ENCODE measurements around the gene EXOC7.

EXOC7 gene

GRCh38 chr17:76102944-76103273, 678 bp downstream of the EXOC7 start:
- no peaks in the 10 kb centered on the region for H3K9me3 ChIP-seq (ENCODE audit: control extremely low read depth in 1 of 5, control insufficient read depth in 4 of 5, insufficient read depth in 2 of 5, low read depth in 1 of 5, low read length in 4 of 5)
- DNase-seq = no peak
- POLR2A ChIA-PET = interaction anchor here (0.8 kb wide), 1 partner anchor 30 kb away, joined by 3 read pairs; the partner anchor contains the start of gene SRP68
- CTCF ChIA-PET = interaction anchor here (0.8 to 2.2 kb wide), 5 partner anchors 11 to 162 kb away, joined by 3 to 8 read pairs (median 4); partner anchors contain the start of gene ZACN
- H3K36me3 ChIP-seq (ENCODE audit: control insufficient read depth in 4 of 4, insufficient read depth in 4 of 4, low read length in 3 of 4) = peaks cover 6 to 29% (median 20%) of the 10 kb centered on the region in 4 experiments
- H3K4me1 ChIP-seq (ENCODE audit: control extremely low read depth in 1 of 4, control insufficient read depth in 4 of 4, insufficient read depth in 4 of 4, low read length in 3 of 4) = peaks cover 4 to 33% (median 23%) of the 10 kb centered on the region in 4 experiments
- H3K4me3 ChIP-seq (ENCODE audit: control insufficient read depth in 1 of 7, extremely low read depth in 1 of 7, insufficient read depth in 4 of 7, low read depth in 2 of 7, low read length in 6 of 7) = peak overlapping the region; percentile 53 to 88 (median 79)
- no peaks in the 10 kb centered on the region for H3K27me3 ChIP-seq (replicated peaks in 2 of 5; ENCODE audit: control insufficient read depth in 4 of 5, insufficient read depth in 5 of 5, low read length in 4 of 5)
- 0% methylated on average over 4 of the region's 4 CpGs for WGBS (ENCODE audit: insufficient coverage)
- peak overlapping the region; percentile 66 to 86 for H3K27ac ChIP-seq (ENCODE audit: insufficient read depth in 1 of 2, low read depth in 1 of 2, low read length in 2 of 2, poor library complexity in 1 of 2, severe bottlenecking in 2 of 2)

- Histone ChIP-seq H3K27me3 (replicated peaks in 2 of 5; ENCODE audit: control insufficient read depth in 4 of 5, insufficient read depth in 5 of 5, low read length in 4 of 5) (no peaks in the 10 kb centered on the region), H3K36me3 (ENCODE audit: control insufficient read depth in 4 of 4, insufficient read depth in 4 of 4, low read length in 3 of 4) (peaks cover 12 to 73% (median 50%) of the 10 kb centered on the region in 4 experiments), H3K9me3 (ENCODE audit: control extremely low read depth in 1 of 5, control insufficient read depth in 4 of 5, insufficient read depth in 2 of 5, low read depth in 1 of 5, low read length in 4 of 5) (no peaks in the 10 kb centered on the region), H3K4me3 (ENCODE audit: control insufficient read depth in 1 of 7, extremely low read depth in 1 of 7, insufficient read depth in 4 of 7, low read depth in 2 of 7, low read length in 6 of 7) (no peak overlapping the region), H3K27ac (ENCODE audit: insufficient read depth in 1 of 2, low read depth in 1 of 2, low read length in 2 of 2, poor library complexity in 1 of 2, severe bottlenecking in 2 of 2) (no peak overlapping the region), H3K4me1 (ENCODE audit: control extremely low read depth in 1 of 4, control insufficient read depth in 4 of 4, insufficient read depth in 4 of 4, low read length in 3 of 4) (peaks cover 3 to 10% (median 8%) of the 10 kb centered on the region in 4 experiments)
- CTCF ChIA-PET = no interaction called here
- POLR2A ChIA-PET = interaction anchor here (0.6 kb wide), 1 partner anchor 205 kb away, joined by 3 read pairs; no protein-coding TSS in a partner anchor
- 97% methylated on average over 14 of the region's 19 CpGs for WGBS (ENCODE audit: insufficient coverage)
- DNase-seq = no peak
Observed at GRCh38 chr17:76097716-76098295, 5.8 kb downstream of the EXOC7 start.

GRCh38 chr17:76095943-76096342, 7.6 kb downstream of the EXOC7 start:
- Histone ChIP-seq H3K4me3 (ENCODE audit: control insufficient read depth in 1 of 7, extremely low read depth in 1 of 7, insufficient read depth in 4 of 7, low read depth in 2 of 7, low read length in 6 of 7) (no peak overlapping the region), H3K9me3 (ENCODE audit: control extremely low read depth in 1 of 5, control insufficient read depth in 4 of 5, insufficient read depth in 2 of 5, low read depth in 1 of 5, low read length in 4 of 5) (no peaks in the 10 kb centered on the region), H3K27ac (ENCODE audit: insufficient read depth in 1 of 2, low read depth in 1 of 2, low read length in 2 of 2, poor library complexity in 1 of 2, severe bottlenecking in 2 of 2) (no peak overlapping the region), H3K36me3 (ENCODE audit: control insufficient read depth in 4 of 4, insufficient read depth in 4 of 4, low read length in 3 of 4) (peaks cover 13 to 81% (median 49%) of the 10 kb centered on the region in 4 experiments), H3K27me3 (replicated peaks in 2 of 5; ENCODE audit: control insufficient read depth in 4 of 5, insufficient read depth in 5 of 5, low read length in 4 of 5) (no peaks in the 10 kb centered on the region), H3K4me1 (ENCODE audit: control extremely low read depth in 1 of 4, control insufficient read depth in 4 of 4, insufficient read depth in 4 of 4, low read length in 3 of 4) (peaks cover 0 to 4% (median 0%) of the 10 kb centered on the region in 4 experiments)
- CTCF ChIA-PET = interaction anchor here (1.0 to 2.0 kb wide), 4 partner anchors 16 to 93 kb away, joined by 3 to 7 read pairs (median 4); no protein-coding TSS in a partner anchor
- DNase-seq = no peak
- 98% methylated on average over 13 of the region's 13 CpGs for WGBS (ENCODE audit: insufficient coverage)
- POLR2A ChIA-PET = no interaction called here

- CTCF ChIA-PET = interaction anchor here (0.9 to 2.0 kb wide), 2 partner anchors 14 to 18 kb away, joined by 3 to 7 read pairs; no protein-coding TSS in a partner anchor
- no peaks in the 10 kb centered on the region for H3K27me3 ChIP-seq (replicated peaks in 2 of 5; ENCODE audit: control insufficient read depth in 4 of 5, insufficient read depth in 5 of 5, low read length in 4 of 5)
- peaks cover 9 to 84% (median 56%) of the 10 kb centered on the region in 4 experiments for H3K36me3 ChIP-seq (ENCODE audit: control insufficient read depth in 4 of 4, insufficient read depth in 4 of 4, low read length in 3 of 4)
- H3K4me3 ChIP-seq (ENCODE audit: control insufficient read depth in 1 of 7, extremely low read depth in 1 of 7, insufficient read depth in 4 of 7, low read depth in 2 of 7, low read length in 6 of 7) = no peak overlapping the region
- peaks cover 0 to 4% (median 0%) of the 10 kb centered on the region in 4 experiments for H3K4me1 ChIP-seq (ENCODE audit: control extremely low read depth in 1 of 4, control insufficient read depth in 4 of 4, insufficient read depth in 4 of 4, low read length in 3 of 4)
- DNase-seq = no peak
- 97% methylated on average over 9 of the region's 11 CpGs for WGBS (ENCODE audit: insufficient coverage)
- H3K27ac ChIP-seq (ENCODE audit: insufficient read depth in 1 of 2, low read depth in 1 of 2, low read length in 2 of 2, poor library complexity in 1 of 2, severe bottlenecking in 2 of 2) = no peak overlapping the region
- no peaks in the 10 kb centered on the region for H3K9me3 ChIP-seq (ENCODE audit: control extremely low read depth in 1 of 5, control insufficient read depth in 4 of 5, insufficient read depth in 2 of 5, low read depth in 1 of 5, low read length in 4 of 5)
- POLR2A ChIA-PET = no interaction called here
Observed at GRCh38 chr17:76094046-76094445, 9.5 kb downstream of the EXOC7 start.

GRCh38 chr17:76092526-76093413, 10.8 kb downstream of the EXOC7 start:
- CTCF ChIA-PET = interaction anchor here (0.8 to 1.6 kb wide), 4 partner anchors 10 to 206 kb away, joined by 3 to 4 read pairs (median 4); partner anchors contain the start of gene EXOC7
- DNase-seq = peak in 1 of 3 donors; percentile 17
- whole genome bisulfite sequencing (ENCODE audit: insufficient coverage) = 97% methylated on average over 14 of the region's 20 CpGs

GRCh38 chr17:76091526-76092286, 11.9 kb downstream of the EXOC7 start:
- CTCF ChIA-PET = interaction anchor here (0.8 to 1.6 kb wide), 3 partner anchors 9 to 207 kb away, joined by 3 to 4 read pairs (median 3); partner anchors contain the start of gene EXOC7
- DNase-seq = peak in 1 of 3 donors; percentile 44
- peaks cover 0 to 4% (median 0%) of the 10 kb centered on the region in 4 experiments for H3K4me1 ChIP-seq (ENCODE audit: control extremely low read depth in 1 of 4, control insufficient read depth in 4 of 4, insufficient read depth in 4 of 4, low read length in 3 of 4)
- H3K9me3 ChIP-seq (ENCODE audit: control extremely low read depth in 1 of 5, control insufficient read depth in 4 of 5, insufficient read depth in 2 of 5, low read depth in 1 of 5, low read length in 4 of 5) = no peaks in the 10 kb centered on the region
- H3K36me3 ChIP-seq (ENCODE audit: control insufficient read depth in 4 of 4, insufficient read depth in 4 of 4, low read length in 3 of 4) = peaks cover 13 to 94% (median 67%) of the 10 kb centered on the region in 4 experiments
- POLR2A ChIA-PET = interaction anchor here (0.6 kb wide), 1 partner anchor 14 kb away, joined by 3 read pairs; no protein-coding TSS in a partner anchor
- 75% methylated on average over 18 of the region's 23 CpGs for WGBS (ENCODE audit: insufficient coverage)
- no peaks in the 10 kb centered on the region for H3K27me3 ChIP-seq (replicated peaks in 2 of 5; ENCODE audit: control insufficient read depth in 4 of 5, insufficient read depth in 5 of 5, low read length in 4 of 5)
- H3K27ac ChIP-seq (ENCODE audit: insufficient read depth in 1 of 2, low read depth in 1 of 2, low read length in 2 of 2, poor library complexity in 1 of 2, severe bottlenecking in 2 of 2) = no peak overlapping the region
- no peak overlapping the region for H3K4me3 ChIP-seq (ENCODE audit: control insufficient read depth in 1 of 7, extremely low read depth in 1 of 7, insufficient read depth in 4 of 7, low read depth in 2 of 7, low read length in 6 of 7)

More at GRCh38 chr17:76092526-76093413, 10.8 kb downstream of the EXOC7 start:
- H3K4me3 ChIP-seq (ENCODE audit: control insufficient read depth in 1 of 7, extremely low read depth in 1 of 7, insufficient read depth in 4 of 7, low read depth in 2 of 7, low read length in 6 of 7) = no peak overlapping the region
- H3K27ac ChIP-seq (ENCODE audit: insufficient read depth in 1 of 2, low read depth in 1 of 2, low read length in 2 of 2, poor library complexity in 1 of 2, severe bottlenecking in 2 of 2) = no peak overlapping the region
- POLR2A ChIA-PET = interaction anchor here (0.6 kb wide), 1 partner anchor 96 kb away, joined by 3 read pairs; no protein-coding TSS in a partner anchor
- peaks cover 15 to 94% (median 62%) of the 10 kb centered on the region in 4 experiments for H3K36me3 ChIP-seq (ENCODE audit: control insufficient read depth in 4 of 4, insufficient read depth in 4 of 4, low read length in 3 of 4)
- peaks cover 0 to 4% (median 0%) of the 10 kb centered on the region in 4 experiments for H3K4me1 ChIP-seq (ENCODE audit: control extremely low read depth in 1 of 4, control insufficient read depth in 4 of 4, insufficient read depth in 4 of 4, low read length in 3 of 4)
- H3K27me3 ChIP-seq (replicated peaks in 2 of 5; ENCODE audit: control insufficient read depth in 4 of 5, insufficient read depth in 5 of 5, low read length in 4 of 5) = no peaks in the 10 kb centered on the region
- no peaks in the 10 kb centered on the region for H3K9me3 ChIP-seq (ENCODE audit: control extremely low read depth in 1 of 5, control insufficient read depth in 4 of 5, insufficient read depth in 2 of 5, low read depth in 1 of 5, low read length in 4 of 5)
